Psoas muscle (tissue), 8 donors: Measurements from ENCODE around the gene CD44. TPM values are rescaled to one million over a fixed set of nuclear protein-coding genes. Genes with fewer than 3 reads are reported as not detected.

Source experiments
- ATAC-seq, 4 donors: fragments of 200-7000 bp; cut with Tn5 transposase; one replicate each; pipeline ENCODE4 v1.9.1; 2020; ENCODE audit warnings: moderate library complexity in 3 of 4, mild to moderate bottlenecking in 2 of 4
- DNase-seq, 2 donors: peaks; one replicate each; pipeline ENCODE4 v3.0.0-alpha.2; 2020
- H3K27ac ChIP-seq: fragments of 200-600 bp; one replicate; pipeline ENCODE4 v1.8.0; 2022
- H3K27me3 ChIP-seq, 3 donors: fragments of 200-600 bp in 1 of 3; one replicate each; pipeline versions ENCODE4 v1.6.1 to v1.8.0; 2013 to 2022; ENCODE audit warnings: low read length in 2 of 3, mild to moderate bottlenecking in 2 of 3, moderate library complexity in 1 of 3; ENCODE audit not compliant: insufficient read depth in 3 of 3
- H3K36me3 ChIP-seq, 2 donors: fragments of 200-600 bp in 1 of 2; one replicate each; pipeline versions ENCODE4 v1.6.1 to v1.8.0; 2013 to 2022; ENCODE audit warnings: low read depth in 1 of 2, mild to moderate bottlenecking in 1 of 2, moderate library complexity in 1 of 2; ENCODE audit not compliant: insufficient read depth in 1 of 2
- H3K4me1 ChIP-seq: fragments of 200-600 bp; one replicate; pipeline ENCODE4 v1.8.0; 2022
- H3K4me3 ChIP-seq: fragments of 200-600 bp; one replicate; pipeline ENCODE4 v1.8.0; 2022; ENCODE audit warnings: mild to moderate bottlenecking
- H3K9me3 ChIP-seq: fragments of 200-600 bp; one replicate; pipeline ENCODE4 v1.8.0; 2022
- WGBS, 3 donors: extraction: QIAGEN DNeasy Blood & Tissue Kit; methylation state at CpG; one replicate each; pipeline versions ENCODE4 v1.1.6 to v1.1.7; 2013; 5-methylcytosine and 5-hydroxymethylcytosine counted together
- intact Hi-C, 2 donors: fragments of 100-400 bp; cut with DNase I; formaldehyde crosslinking; loops; one replicate each; pipeline versions ENCODE4 v1.11.0 to v1.14.2; 2022
- polyA plus RNA-seq, 3 donors: library from polyadenylated mRNA; stranded (reverse); fragments of 200-250 nt; gene quantifications; one replicate each; pipeline ENCODE4 v1.2.3, GENCODE V29; 2013
- total RNA-seq, 4 donors: library from RNA; stranded (reverse); fragmentation: NEBNext Ultra II Directional in 2 of 4; extraction: Animal tissue kit (Norgen Biotek cat#: 25700) in 2 of 4; gene quantifications; one replicate each; pipeline versions ENCODE4 v1.2.1 to v1.2.4, GENCODE V29; 2021 to 2023
- TF ChIP-seq, protein P1 (sequence below): fragments of 200-600 bp; IDR thresholded peaks from one replicate; pipeline ENCODE4 v1.8.0; 2022; ENCODE audit warnings: antibody characterized with exemption
- donor health status: healthy with polysubstance abuse.
- donor health status: DM: no; HTN: no; CAD: no; lungs with moderate emphysema.
- donor health status: Bipolar disorder and iron deficiency.
- donor health status: healthy.
- donor health status: DM: yes; HTN: yes; CAD: no.
- donor health status: DM: no; HTN: no; CAD: no.
- donor health status: DM: no; HTN: no; CAD: no.
- donor health status: DM: yes; HTN: yes; CAD: no.

Gene CD44
- total and polyA plus RNA-seq, 7 donors: 3.4 to 35.4 (median 23.2) TPM

- intact Hi-C loops: no loop called here
- no peak overlapping the region for H3K27ac ChIP-seq
- ATAC-seq (no peak), DNase-seq (no peak)
- H3K4me1 ChIP-seq: no peaks in the 10 kb centered on the region
- no peaks in the 10 kb centered on the region for H3K27me3 ChIP-seq
- no peaks in the 10 kb centered on the region for H3K9me3 ChIP-seq
- TF ChIP-seq, protein P1, sequence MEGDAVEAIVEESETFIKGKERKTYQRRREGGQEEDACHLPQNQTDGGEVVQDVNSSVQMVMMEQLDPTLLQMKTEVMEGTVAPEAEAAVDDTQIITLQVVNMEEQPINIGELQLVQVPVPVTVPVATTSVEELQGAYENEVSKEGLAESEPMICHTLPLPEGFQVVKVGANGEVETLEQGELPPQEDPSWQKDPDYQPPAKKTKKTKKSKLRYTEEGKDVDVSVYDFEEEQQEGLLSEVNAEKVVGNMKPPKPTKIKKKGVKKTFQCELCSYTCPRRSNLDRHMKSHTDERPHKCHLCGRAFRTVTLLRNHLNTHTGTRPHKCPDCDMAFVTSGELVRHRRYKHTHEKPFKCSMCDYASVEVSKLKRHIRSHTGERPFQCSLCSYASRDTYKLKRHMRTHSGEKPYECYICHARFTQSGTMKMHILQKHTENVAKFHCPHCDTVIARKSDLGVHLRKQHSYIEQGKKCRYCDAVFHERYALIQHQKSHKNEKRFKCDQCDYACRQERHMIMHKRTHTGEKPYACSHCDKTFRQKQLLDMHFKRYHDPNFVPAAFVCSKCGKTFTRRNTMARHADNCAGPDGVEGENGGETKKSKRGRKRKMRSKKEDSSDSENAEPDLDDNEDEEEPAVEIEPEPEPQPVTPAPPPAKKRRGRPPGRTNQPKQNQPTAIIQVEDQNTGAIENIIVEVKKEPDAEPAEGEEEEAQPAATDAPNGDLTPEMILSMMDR: no peak
- H3K36me3 ChIP-seq: peaks cover 0 to 15% of the 10 kb centered on the region in 2 donors
- no peak overlapping the region for H3K4me3 ChIP-seq
Observed at GRCh38 chr11:35215945-35216344, 77.0 kb downstream of the CD44 start.

DNA sequence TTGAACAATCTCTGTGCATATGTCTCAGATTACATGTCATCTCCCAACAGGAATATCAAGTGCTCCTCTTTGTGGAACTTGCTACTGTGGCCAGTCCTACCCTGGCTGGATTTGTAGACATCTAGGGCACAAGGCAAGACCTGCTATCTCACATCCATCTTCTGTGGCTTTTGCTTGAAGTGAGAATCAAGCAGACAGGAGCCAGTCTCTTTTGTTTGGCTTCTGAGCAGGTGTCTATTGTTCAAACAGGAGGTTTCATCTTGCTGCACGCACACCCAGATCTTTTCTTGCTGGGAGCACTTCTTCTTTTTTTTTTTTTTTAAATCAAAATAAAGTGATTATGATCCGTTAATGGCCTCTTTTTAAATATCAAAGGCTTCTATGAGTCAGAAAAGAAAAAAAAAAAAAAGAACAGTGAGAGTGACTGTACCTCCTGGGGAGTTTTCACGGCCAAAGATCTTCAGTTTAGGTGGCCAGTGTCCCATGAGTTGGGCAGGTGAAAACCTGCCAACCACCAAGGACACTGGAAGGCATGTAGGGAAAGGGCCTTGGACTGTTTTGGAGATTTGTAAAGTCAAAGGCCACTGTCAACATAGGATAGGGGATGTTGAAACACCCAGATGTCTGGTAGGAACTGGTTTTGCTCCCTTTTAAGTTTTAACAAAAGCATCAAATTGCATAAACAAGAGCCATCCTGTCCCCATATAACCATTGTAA is 78.1 kb downstream of the CD44 start:
- DNase-seq (no peak), ATAC-seq (no peak)
- TF ChIP-seq, protein P1: no peak
- H3K4me3 ChIP-seq: no peak overlapping the region
- H3K4me1 ChIP-seq: no peaks in the 10 kb centered on the region
- H3K9me3 ChIP-seq: no peaks in the 10 kb centered on the region
- intact Hi-C loops: no loop called here
- 78 to 90% (median 82%) methylated on average over 3 of the region's 3 CpGs for WGBS, 3 donors
- no peaks in the 10 kb centered on the region for H3K27me3 ChIP-seq
- no peak overlapping the region for H3K27ac ChIP-seq
- peaks cover 3 to 27% of the 10 kb centered on the region in 2 donors for H3K36me3 ChIP-seq

DNA sequence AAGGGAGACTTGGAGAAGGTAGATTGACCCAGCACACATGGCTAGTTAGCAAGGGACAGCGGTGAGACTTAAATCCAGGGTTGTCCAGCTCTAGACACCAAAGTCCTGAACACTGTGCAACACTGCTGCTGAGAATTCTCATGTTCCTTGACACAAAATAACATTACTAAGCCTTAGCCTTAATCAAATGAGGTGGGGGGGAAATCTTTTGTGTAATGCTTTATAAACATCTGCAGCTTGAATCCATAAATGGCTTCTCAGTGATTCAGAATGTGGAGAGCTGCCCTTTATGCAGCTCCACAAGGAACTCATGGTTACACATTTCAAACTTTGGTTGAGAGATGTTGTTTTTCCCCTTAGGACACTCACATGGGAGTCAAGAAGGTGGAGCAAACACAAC is 80.0 kb downstream of the CD44 start:
- Histone ChIP-seq H3K4me1 (no peaks in the 10 kb centered on the region), H3K4me3 (no peak overlapping the region), H3K27me3 (no peaks in the 10 kb centered on the region), H3K27ac (no peak overlapping the region), H3K9me3 (no peaks in the 10 kb centered on the region), H3K36me3 (peaks cover 3 to 34% of the 10 kb centered on the region in 2 donors)
- no peak for ATAC-seq
- no peak for DNase-seq
- TF ChIP-seq, protein P1: no peak
- intact Hi-C loops: no loop called here
- 97 to 100% (median 97%) methylated on average over 1 of the region's 1 CpG for WGBS, 3 donors

- no peaks in the 10 kb centered on the region for H3K4me1 ChIP-seq
- 39 to 55% (median 44%) methylated on average over 9 of the region's 9 CpGs for WGBS, 3 donors
- H3K4me3 ChIP-seq: no peak overlapping the region
- no peak for DNase-seq
- H3K27ac ChIP-seq: no peak overlapping the region
- intact Hi-C loops: no loop called here
- H3K9me3 ChIP-seq: no peaks in the 10 kb centered on the region
- no peak for ATAC-seq
- no peaks in the 10 kb centered on the region for H3K27me3 ChIP-seq
- TF ChIP-seq, protein P1: no peak
- peaks cover 3 to 34% of the 10 kb centered on the region in 2 donors for H3K36me3 ChIP-seq
Observed at GRCh38 chr11:35223371-35223796, 84.4 kb downstream of the CD44 start.

GRCh38 chr11:35223991-35224390 is 85.0 kb downstream of the CD44 start:
- no peak for DNase-seq
- H3K4me1 ChIP-seq: no peaks in the 10 kb centered on the region
- H3K4me3 ChIP-seq: no peak overlapping the region
- intact Hi-C loops: no loop called here
- no peak overlapping the region for H3K27ac ChIP-seq
- peaks cover 3 to 38% of the 10 kb centered on the region in 2 donors for H3K36me3 ChIP-seq
- ATAC-seq: no peak
- TF ChIP-seq, protein P1: no peak
- no peaks in the 10 kb centered on the region for H3K27me3 ChIP-seq
- WGBS, 3 donors: 86 to 96% (median 96%) methylated on average over 1 of the region's 1 CpG
- H3K9me3 ChIP-seq: no peaks in the 10 kb centered on the region
